Measurements from ENCODE around the gene RHCG. TPM values are rescaled to one million over a fixed set of nuclear protein-coding genes. Genes with fewer than 3 reads are reported as not detected.

The RHCG gene
- total and polyA plus RNA-seq, 2 experiments from 2014 or later, result 0.23 TPM; not detected in 1

DNA sequence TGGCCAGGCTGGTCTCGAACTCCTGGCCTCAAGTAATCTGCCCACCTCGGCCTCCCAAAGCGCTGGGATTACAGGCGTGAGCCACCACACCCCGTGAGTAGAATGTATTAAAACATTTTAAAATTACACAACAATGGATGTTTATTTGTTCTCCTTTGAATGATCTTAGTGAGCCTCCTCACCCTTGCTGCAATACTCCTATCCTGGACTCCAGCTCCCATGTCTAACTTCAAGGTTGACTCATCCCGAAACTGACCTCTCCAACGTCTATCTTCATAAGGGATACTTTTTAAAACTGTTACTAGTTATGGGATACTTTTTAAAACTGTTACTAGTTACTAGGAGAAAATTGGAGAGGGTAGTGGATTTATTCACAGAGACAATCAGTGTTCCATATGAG, 17.8 kb upstream of the RHCG start:
- Histone ChIP-seq H3K4me1 (ENCODE audit: low read depth) (no peaks in the 10 kb centered on the region), H3K27me3 (peaks cover 9% of the 10 kb centered on the region), H3K4me3 (no peak overlapping the region), H3K36me3 (no peaks in the 10 kb centered on the region), H3K27ac (no peak overlapping the region), H3K9me3 (ENCODE audit: low read depth) (no peaks in the 10 kb centered on the region)
- DNase-seq (ENCODE audit: low read depth in 1 of 2, low spot score in 1 of 2), result no peak
- TF ChIP-seq, protein P1, sequence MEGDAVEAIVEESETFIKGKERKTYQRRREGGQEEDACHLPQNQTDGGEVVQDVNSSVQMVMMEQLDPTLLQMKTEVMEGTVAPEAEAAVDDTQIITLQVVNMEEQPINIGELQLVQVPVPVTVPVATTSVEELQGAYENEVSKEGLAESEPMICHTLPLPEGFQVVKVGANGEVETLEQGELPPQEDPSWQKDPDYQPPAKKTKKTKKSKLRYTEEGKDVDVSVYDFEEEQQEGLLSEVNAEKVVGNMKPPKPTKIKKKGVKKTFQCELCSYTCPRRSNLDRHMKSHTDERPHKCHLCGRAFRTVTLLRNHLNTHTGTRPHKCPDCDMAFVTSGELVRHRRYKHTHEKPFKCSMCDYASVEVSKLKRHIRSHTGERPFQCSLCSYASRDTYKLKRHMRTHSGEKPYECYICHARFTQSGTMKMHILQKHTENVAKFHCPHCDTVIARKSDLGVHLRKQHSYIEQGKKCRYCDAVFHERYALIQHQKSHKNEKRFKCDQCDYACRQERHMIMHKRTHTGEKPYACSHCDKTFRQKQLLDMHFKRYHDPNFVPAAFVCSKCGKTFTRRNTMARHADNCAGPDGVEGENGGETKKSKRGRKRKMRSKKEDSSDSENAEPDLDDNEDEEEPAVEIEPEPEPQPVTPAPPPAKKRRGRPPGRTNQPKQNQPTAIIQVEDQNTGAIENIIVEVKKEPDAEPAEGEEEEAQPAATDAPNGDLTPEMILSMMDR (IDR thresholded peaks at IDR 0.05; ENCODE audit: low read depth, low read length), result no peak

DNA sequence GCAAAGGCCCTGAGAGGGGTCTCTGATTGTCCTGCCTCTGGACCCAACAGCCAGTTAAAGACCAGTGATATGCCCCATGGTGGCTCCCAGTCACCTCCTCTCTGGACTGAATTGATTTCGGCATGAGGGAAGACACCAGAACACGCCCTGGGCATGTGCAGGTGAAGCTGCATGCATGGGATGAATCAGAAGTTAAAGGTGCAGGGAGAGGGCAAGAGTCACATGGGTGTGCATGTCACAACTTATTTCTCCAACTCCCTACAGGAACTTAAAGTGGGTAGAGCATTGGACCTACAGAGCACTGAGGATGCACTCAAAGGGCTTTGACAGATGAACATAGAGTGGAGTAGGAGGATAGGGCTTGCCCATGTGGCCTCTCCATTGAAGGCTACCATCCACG, 16.9 kb upstream of the RHCG start:
- no peaks in the 10 kb centered on the region for H3K9me3 ChIP-seq (ENCODE audit: low read depth)
- H3K27ac ChIP-seq, result no peak overlapping the region
- H3K4me1 ChIP-seq (ENCODE audit: low read depth), result no peaks in the 10 kb centered on the region
- no peak overlapping the region for H3K4me3 ChIP-seq
- DNase-seq (ENCODE audit: low read depth in 1 of 2, low spot score in 1 of 2), result no peak
- TF ChIP-seq, protein P1 (IDR thresholded peaks at IDR 0.05; ENCODE audit: low read depth, low read length), result no peak
- no peaks in the 10 kb centered on the region for H3K36me3 ChIP-seq
- H3K27me3 ChIP-seq, result peaks cover 9% of the 10 kb centered on the region

DNA sequence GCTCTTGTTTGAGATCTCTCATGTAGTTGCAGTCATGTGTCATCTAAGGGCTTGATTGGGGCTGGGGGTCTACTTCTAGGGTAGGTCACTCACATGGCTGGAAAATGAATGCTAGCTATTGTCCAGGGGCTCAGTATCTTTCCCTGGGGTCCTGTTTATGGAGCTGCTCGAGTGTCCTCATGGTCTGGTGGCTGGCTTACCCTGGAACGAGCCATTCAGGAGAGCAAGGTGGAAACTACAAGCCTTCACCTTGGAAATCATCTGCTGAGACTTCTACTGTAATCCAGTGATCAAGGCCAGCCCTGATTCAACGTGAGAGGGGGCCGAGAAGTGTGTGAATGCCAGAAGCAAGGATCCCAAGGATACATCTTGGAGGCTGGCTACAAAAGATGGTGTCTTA, 16.2 kb upstream of the RHCG start:
- no peak for DNase-seq (ENCODE audit: low read depth in 1 of 2, low spot score in 1 of 2)
- Histone ChIP-seq H3K27me3 (peaks cover 9% of the 10 kb centered on the region), H3K4me1 (ENCODE audit: low read depth) (no peaks in the 10 kb centered on the region), H3K4me3 (no peak overlapping the region), H3K27ac (no peak overlapping the region), H3K9me3 (ENCODE audit: low read depth) (no peaks in the 10 kb centered on the region), H3K36me3 (no peaks in the 10 kb centered on the region)
- TF ChIP-seq, protein P1 (IDR thresholded peaks at IDR 0.05; ENCODE audit: low read depth, low read length), result no peak

DNA sequence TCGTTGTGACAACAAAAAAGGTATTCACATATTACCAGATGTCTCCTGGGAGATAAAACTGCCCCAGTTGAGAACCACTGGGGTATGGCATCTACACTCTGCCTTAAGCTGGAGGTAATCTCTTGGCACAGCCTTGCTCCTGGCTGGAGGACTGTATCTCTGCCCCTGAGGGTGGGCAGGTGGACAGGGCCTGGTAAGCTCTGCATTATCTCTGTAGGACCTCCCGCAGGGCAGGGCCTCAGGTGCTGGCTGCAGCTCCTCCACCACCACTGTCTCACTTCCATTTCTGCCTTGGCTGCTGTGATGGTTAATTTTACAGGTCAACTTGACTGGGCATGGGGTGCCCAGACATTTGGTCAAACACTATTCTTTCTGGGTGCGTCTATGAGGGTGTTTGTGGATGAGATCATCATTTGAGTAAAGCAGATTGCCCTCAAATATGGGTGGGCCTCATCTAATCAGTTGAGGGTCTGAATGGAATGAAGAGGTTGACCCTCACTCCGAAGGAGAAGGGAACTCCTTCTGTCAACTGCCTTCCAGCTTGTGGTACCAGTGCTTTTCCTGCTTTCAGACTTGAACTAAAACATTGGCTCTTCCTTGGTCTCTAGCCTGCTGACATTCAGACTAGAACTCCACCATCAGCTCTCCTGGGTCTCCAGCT, 9.8 kb upstream of the RHCG start:
- no peak overlapping the region for H3K4me3 ChIP-seq
- TF ChIP-seq, protein P1 (IDR thresholded peaks at IDR 0.05; ENCODE audit: low read depth, low read length), result no peak

DNA sequence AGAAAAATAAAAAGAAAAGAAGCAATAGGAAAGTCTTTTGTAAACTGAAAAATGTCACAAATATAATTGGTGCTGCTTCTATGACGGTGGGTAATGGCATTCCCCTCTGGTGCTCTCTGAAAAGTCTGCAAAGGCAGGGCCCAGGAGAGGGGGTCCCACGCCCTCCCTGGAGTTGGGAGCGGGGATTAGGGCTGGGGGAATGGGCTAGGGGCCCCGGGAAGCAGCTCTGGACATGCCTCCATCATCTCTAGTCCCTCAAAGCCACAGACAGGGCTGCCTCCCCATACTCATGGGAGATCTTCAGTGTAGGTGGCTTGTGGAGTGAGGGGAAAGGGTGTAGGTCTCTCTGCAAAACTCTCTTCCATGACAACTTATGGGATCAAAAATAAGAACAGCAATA, 7.8 kb upstream of the RHCG start:
- TF ChIP-seq, protein P1 (IDR thresholded peaks at IDR 0.05; ENCODE audit: low read depth, low read length), result no peak
- Histone ChIP-seq H3K4me1 (ENCODE audit: low read depth) (no peaks in the 10 kb centered on the region), H3K27ac (no peak overlapping the region), H3K36me3 (no peaks in the 10 kb centered on the region), H3K27me3 (peaks cover 15% of the 10 kb centered on the region), H3K9me3 (ENCODE audit: low read depth) (no peaks in the 10 kb centered on the region), H3K4me3 (no peak overlapping the region)
- DNase-seq (ENCODE audit: low read depth in 1 of 2, low spot score in 1 of 2), result no peak

More for the DNA sequence above, 9.8 kb upstream of the RHCG start:
- H3K27me3 ChIP-seq, result peaks cover 5% of the 10 kb centered on the region
- H3K27ac ChIP-seq, result no peak overlapping the region
- H3K4me1 ChIP-seq (ENCODE audit: low read depth), result no peaks in the 10 kb centered on the region
- no peaks in the 10 kb centered on the region for H3K9me3 ChIP-seq (ENCODE audit: low read depth)
- no peaks in the 10 kb centered on the region for H3K36me3 ChIP-seq
- DNase-seq (ENCODE audit: low read depth in 1 of 2, low spot score in 1 of 2), result no peak
